ENCODE results near the gene DOCK1.

GRCh38 chr10:127257395-127257794 lies 352.2 kb downstream of the DOCK1 start:
- TF ChIP-seq CTCF (IDR thresholded peaks at IDR 0.05) (no peak), RFX5 (IDR thresholded peaks at IDR 0.05; ENCODE audit: low read length) (no peak), MEF2A (IDR thresholded peaks at IDR 0.05; ENCODE audit: borderline replicate concordance, low read depth) (no peak)

All from SK-N-SH (cell line).